Measurements from ENCODE around the gene MGLL. TPM values are rescaled to one million over a fixed set of nuclear protein-coding genes. Genes with fewer than 3 reads are reported as not detected.

The MGLL gene
- total RNA-seq, 3 donors from 2014 or later = 212 to 515 (median 221) TPM

DNA sequence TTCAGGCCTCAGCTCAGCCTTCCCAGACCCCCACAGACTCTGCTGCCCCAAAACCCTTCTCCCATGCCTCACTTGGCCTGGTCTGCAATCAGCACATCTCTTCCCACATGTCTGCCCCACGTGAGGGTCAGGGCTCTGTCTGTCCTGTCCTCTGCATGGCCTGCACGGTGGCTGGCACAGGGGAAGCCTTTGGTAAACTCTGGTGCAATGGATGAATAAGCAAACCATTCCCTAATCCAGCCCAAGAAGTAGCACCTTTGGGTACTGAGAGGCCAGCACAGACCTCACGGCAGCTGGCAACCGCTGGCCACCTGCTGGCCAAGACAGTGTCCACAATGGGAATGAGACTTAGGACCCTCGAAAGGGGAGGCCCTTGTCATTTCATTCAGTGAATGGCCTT, 121.9 kb downstream of the MGLL start:
- Histone ChIP-seq H3K4me1 (ENCODE audit: low read depth) (peaks cover 23% of the 10 kb centered on the region), H3K4me3 (no peak overlapping the region), H3K36me3 (ENCODE audit: low read depth) (no peaks in the 10 kb centered on the region), H3K9me3 (no peaks in the 10 kb centered on the region)
- TF ChIP-seq, protein P1, sequence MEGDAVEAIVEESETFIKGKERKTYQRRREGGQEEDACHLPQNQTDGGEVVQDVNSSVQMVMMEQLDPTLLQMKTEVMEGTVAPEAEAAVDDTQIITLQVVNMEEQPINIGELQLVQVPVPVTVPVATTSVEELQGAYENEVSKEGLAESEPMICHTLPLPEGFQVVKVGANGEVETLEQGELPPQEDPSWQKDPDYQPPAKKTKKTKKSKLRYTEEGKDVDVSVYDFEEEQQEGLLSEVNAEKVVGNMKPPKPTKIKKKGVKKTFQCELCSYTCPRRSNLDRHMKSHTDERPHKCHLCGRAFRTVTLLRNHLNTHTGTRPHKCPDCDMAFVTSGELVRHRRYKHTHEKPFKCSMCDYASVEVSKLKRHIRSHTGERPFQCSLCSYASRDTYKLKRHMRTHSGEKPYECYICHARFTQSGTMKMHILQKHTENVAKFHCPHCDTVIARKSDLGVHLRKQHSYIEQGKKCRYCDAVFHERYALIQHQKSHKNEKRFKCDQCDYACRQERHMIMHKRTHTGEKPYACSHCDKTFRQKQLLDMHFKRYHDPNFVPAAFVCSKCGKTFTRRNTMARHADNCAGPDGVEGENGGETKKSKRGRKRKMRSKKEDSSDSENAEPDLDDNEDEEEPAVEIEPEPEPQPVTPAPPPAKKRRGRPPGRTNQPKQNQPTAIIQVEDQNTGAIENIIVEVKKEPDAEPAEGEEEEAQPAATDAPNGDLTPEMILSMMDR (IDR thresholded peaks at IDR 0.05) = no peak
- intact Hi-C loops (cut with DNase I, micrococcal nuclease) = no loop called here
- ATAC-seq (no peak), DNase-seq (no peak)

DNA sequence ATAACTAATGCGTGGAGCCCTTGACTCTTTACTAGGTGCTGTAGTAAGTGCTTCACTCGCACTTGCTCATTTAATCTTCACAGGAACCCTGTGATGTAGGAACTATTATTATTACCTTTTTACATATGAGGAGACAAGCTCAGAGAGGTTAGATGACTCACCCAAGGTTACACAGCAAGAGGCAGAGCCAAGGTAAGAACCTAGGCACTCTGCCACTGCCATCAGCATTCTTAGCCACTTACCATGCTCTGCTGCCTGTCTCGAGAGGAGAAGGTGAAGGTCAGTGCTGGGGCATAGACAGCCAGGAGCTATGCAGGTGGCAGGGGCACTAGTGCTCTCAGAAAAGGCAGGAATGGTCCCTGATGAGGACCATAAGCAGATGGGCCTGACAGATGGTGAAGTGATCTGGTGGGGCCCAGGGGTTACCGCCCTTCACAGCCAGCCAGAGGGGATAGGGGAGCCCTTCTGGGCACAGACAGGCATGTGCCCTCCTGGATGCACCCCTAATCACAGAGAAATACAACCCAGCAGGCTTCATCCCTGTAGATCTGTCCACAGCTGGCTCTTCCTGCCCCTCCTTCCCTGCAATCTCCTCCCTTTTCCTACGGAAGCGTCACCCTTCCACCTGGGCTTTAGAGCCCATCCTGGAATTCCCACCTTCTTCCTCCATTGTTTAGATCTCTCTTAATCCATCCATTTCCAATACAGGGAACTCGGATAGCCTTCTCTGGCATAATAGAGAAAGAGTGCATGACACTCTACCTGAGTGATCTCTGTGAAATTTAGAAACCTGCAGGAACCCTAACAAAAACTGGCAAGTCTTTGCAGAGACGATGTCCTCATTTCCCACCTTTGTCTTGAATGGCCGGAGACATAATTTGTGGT, 122.7 kb downstream of the MGLL start:
- no peak for DNase-seq
- Histone ChIP-seq H3K4me1 (ENCODE audit: low read depth) (peaks cover 23% of the 10 kb centered on the region), H3K9me3 (no peaks in the 10 kb centered on the region), H3K4me3 (no peak overlapping the region), H3K36me3 (ENCODE audit: low read depth) (no peaks in the 10 kb centered on the region)
- TF ChIP-seq, protein P1 (IDR thresholded peaks at IDR 0.05) = no peak
- ATAC-seq = no peak
- intact Hi-C loops (cut with DNase I, micrococcal nuclease) = loop anchor here in 1 of 2 donors (10.0 kb wide), 1 partner anchor 115 kb away; no protein-coding TSS in a partner anchor

DNA sequence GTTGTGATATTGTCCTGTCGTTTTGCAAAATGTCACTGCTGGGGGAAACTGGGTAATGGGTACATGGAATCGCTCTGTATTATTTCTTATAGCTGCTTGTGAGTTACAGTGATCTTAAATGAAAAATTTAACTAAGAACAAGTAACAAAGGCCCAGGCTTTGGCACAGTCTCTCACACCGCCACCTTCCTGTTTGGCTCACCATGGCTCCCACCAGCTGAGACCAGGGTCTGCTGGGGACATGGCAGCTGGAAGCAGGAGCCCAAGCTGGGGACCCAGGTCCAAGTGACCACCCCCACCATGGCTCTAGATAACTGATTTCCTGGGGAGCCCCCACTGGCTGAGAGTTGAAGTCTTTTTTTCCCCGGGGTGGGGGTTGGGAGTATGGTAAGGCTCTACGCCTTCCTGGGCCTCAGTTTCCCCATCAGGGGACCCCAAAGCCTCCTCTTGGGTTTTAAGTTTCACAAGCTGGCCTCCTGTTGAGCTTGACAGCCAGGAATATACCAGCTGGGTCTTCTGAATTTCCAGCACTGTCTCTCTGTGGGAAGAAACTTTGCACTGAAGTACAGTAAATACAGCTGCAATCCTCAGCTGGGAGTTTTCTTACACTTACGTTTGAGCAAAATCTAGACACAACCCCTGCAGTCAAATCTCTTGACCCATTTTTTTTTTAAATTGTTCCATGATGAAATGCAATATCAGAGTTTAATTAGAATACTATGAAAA, 123.5 kb downstream of the MGLL start:
- DNase-seq (peak in 1 of 3 donors; percentile 21), ATAC-seq (no peak)
- intact Hi-C loops (cut with DNase I, micrococcal nuclease) = loop anchor here in 1 of 2 donors (10.0 kb wide), 1 partner anchor 116 kb away; no protein-coding TSS in a partner anchor
- no peak overlapping the region for H3K4me3 ChIP-seq
- TF ChIP-seq, protein P1 (IDR thresholded peaks at IDR 0.05) = no peak
- no peaks in the 10 kb centered on the region for H3K9me3 ChIP-seq
- H3K4me1 ChIP-seq (ENCODE audit: low read depth) = peaks cover 23% of the 10 kb centered on the region
- no peaks in the 10 kb centered on the region for H3K36me3 ChIP-seq (ENCODE audit: low read depth)

DNA sequence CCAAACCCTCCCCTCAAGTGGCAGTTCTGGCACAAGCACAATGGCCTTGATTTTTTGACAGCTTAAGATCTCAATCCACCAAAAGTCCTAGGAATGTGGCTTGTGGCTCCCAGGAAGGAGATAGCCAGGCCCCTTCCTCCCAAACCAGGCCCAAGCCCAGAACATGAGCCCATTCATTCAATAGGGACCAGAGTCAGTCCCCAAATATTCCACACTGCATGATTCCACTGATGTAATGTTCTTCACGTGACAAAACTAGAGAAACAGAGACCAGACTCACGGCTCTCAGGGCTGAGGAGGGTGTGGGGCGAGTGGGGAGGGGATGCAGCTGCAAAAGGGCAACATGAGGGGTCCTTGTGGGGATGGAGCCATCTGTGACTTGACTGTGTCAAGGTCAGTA, 124.0 kb downstream of the MGLL start:
- no peaks in the 10 kb centered on the region for H3K9me3 ChIP-seq
- TF ChIP-seq, protein P1 (IDR thresholded peaks at IDR 0.05) = no peak
- no peaks in the 10 kb centered on the region for H3K36me3 ChIP-seq (ENCODE audit: low read depth)
- ATAC-seq (no peak), DNase-seq (peak in 2 of 3 donors; percentile 15 to 19)
- no peak overlapping the region for H3K4me3 ChIP-seq
- peaks cover 23% of the 10 kb centered on the region for H3K4me1 ChIP-seq (ENCODE audit: low read depth)
- intact Hi-C loops (cut with DNase I, micrococcal nuclease) = loop anchor here in 1 of 2 donors (10.0 kb wide), 1 partner anchor 117 kb away; no protein-coding TSS in a partner anchor

DNA sequence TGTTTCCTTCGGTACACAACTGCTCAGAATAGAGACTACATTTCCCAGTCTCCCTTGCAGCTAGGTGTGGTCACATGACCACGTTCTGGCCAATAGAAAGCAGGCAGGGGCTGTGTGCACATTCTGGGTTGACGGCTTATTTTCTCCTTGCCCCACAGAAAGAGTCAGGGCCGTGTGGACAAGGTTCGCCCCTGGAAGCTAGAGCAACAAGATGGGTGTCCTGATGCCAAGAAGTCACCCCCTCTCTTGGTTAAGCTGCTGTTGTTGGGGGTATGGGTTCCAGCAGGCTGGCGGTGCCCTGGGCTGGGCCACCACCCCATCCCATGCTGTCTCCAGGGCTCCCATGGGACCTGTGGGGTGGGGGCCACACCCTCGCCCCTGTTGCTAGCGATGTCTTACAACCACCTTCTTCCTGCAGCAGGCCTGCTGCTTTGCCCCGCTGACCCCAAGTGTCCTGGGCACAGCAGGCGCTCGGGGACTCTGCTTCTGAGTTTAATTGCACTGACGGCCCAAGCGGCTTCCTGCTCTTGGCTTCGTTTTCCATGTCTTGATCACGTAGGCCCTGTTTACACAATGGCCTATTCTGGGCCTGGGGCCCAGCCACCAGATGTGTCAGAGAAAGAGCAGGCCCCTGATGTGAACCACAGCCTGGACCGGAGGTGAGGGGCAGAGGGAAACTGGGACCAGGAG, 124.6 kb downstream of the MGLL start:
- intact Hi-C loops (cut with DNase I, micrococcal nuclease) = loop anchor here in 1 of 2 donors (10.0 kb wide), 1 partner anchor 117 kb away; no protein-coding TSS in a partner anchor
- TF ChIP-seq, protein P1 (IDR thresholded peaks at IDR 0.05) = no peak
- no peaks in the 10 kb centered on the region for H3K9me3 ChIP-seq
- no peaks in the 10 kb centered on the region for H3K36me3 ChIP-seq (ENCODE audit: low read depth)
- H3K4me1 ChIP-seq (ENCODE audit: low read depth) = peaks cover 23% of the 10 kb centered on the region
- ATAC-seq (peak; percentile 72), DNase-seq (peak; percentile 62 to 75 (median 67))
- H3K4me3 ChIP-seq = no peak overlapping the region

All from mucosa of descending colon (tissue), 3 donors.